H1 (cell line): ENCODE data around the gene PPFIA2. TPM values are rescaled to one million over a fixed set of nuclear protein-coding genes. Genes with fewer than 3 reads are reported as not detected.

ENCODE experiments used
- CTCF ChIA-PET: fragments of 300-600 bp; sonication (Branson Sonifier 250); formaldehyde crosslinking; loops from one replicate; lab custom pipeline; 2021; ENCODE audit not compliant: partially characterized antibody; lab: Charles Lee
- POLR2A ChIA-PET: fragments of 300-600 bp; sonication (Branson Sonifier 250); formaldehyde crosslinking; loops from one replicate; lab custom pipeline; 2021; ENCODE audit warnings: inconsistent platforms; ENCODE audit not compliant: partially characterized antibody; lab: Charles Lee
- DNase-seq, 2 experiments: peaks; one replicate each; pipeline versions ENCODE4 v3.0.0 to v3.0.0-alpha.2; 2010 to 2022; ENCODE audit warnings: low spot score in 2 of 2, low read depth in 1 of 2, mixed read lengths in 1 of 2
- FAIRE-seq: peaks from 2 replicates; lab custom pipeline; 2011; peaks lifted over from hg19 to GRCh38; lab: Jason Lieb, UNC
- H2AFZ ChIP-seq: 2 replicates; pipeline ENCODE4 v1.8.1; 2012; ENCODE audit warnings: low read length, inconsistent platforms
- H2AK5ac ChIP-seq: 2 replicates; pipeline ENCODE4 v1.6.1; 2013; ENCODE audit warnings: low read depth, low read length
- H2BK120ac ChIP-seq: replicated peaks from 2 replicates; pipeline ENCODE3; 2013; ENCODE audit warnings: low read depth, low read length, inconsistent platforms
- H2BK12ac ChIP-seq: 2 replicates; pipeline ENCODE4 v1.6.1; 2013; ENCODE audit warnings: low read depth, low read length
- H2BK15ac ChIP-seq: 2 replicates; pipeline ENCODE4 v1.6.1; 2013; ENCODE audit warnings: low read length
- H2BK20ac ChIP-seq: 2 replicates; pipeline ENCODE4 v1.6.1; 2013; ENCODE audit warnings: low read length
- H2BK5ac ChIP-seq: 2 replicates; pipeline ENCODE4 v1.6.1; 2013; ENCODE audit warnings: low read depth, low read length
- H3K14ac ChIP-seq: 2 replicates; pipeline ENCODE4 v1.6.1; 2013; ENCODE audit warnings: inconsistent platforms; ENCODE audit not compliant: insufficient read length
- H3K18ac ChIP-seq: 2 replicates; pipeline ENCODE4 v1.6.1; 2013; ENCODE audit warnings: low read length; ENCODE audit errors: extremely low read depth
- H3K23ac ChIP-seq: 2 replicates; pipeline ENCODE4 v1.6.1; 2013; ENCODE audit warnings: inconsistent platforms; ENCODE audit not compliant: insufficient read length
- H3K23me2 ChIP-seq: 2 replicates; pipeline ENCODE4 v1.6.1; 2013; ENCODE audit warnings: low read depth, low read length
- H3K27ac ChIP-seq: 2 replicates; pipeline ENCODE4 v1.6.1; 2011; ENCODE audit warnings: low read depth, low read length, inconsistent platforms
- H3K27me3 ChIP-seq, 4 experiments: replicated peaks in 1 of 4; 1 replicate in 1 of 4; 2 replicates in 3 of 4; pipeline versions ENCODE4 v1.6.1 to v1.8.1; 2011 to 2013; ENCODE audit warnings: low read length in 3 of 4, mild to moderate bottlenecking in 3 of 4, inconsistent platforms in 2 of 4, mixed read lengths in 2 of 4, moderate library complexity in 1 of 4; ENCODE audit not compliant: control insufficient read depth in 3 of 4, insufficient read depth in 3 of 4; ENCODE audit errors: extremely low read depth in 1 of 4
- H3K36me3 ChIP-seq, 4 experiments: 2 replicates each; pipeline versions ENCODE4 v1.6.1 to v1.8.1; 2011 to 2013; ENCODE audit warnings: mild to moderate bottlenecking in 4 of 4, low read length in 3 of 4, moderate library complexity in 2 of 4, control low read depth in 1 of 4, inconsistent platforms in 1 of 4; ENCODE audit not compliant: insufficient read depth in 4 of 4, control insufficient read depth in 2 of 4
- H3K4ac ChIP-seq: replicated peaks from 2 replicates; pipeline ENCODE3; 2013; ENCODE audit warnings: low read length, low read depth, mixed read lengths, inconsistent platforms; ENCODE audit not compliant: insufficient read length
- H3K4me1 ChIP-seq, 4 experiments: replicated peaks in 1 of 4; 1 replicate in 1 of 4; 2 replicates in 3 of 4; pipeline versions ENCODE4 v1.6.1 to v1.8.1; 2011 to 2013; ENCODE audit warnings: low read length in 3 of 4, inconsistent platforms in 2 of 4, mixed read lengths in 1 of 4; ENCODE audit not compliant: insufficient read depth in 4 of 4, control insufficient read depth in 3 of 4
- H3K4me2 ChIP-seq, 2 experiments: 2 replicates each; pipeline versions ENCODE4 v1.6.1 to v1.8.1; 2011 to 2013; ENCODE audit warnings: low read depth in 2 of 2, low read length in 2 of 2, control low read depth in 1 of 2, inconsistent platforms in 1 of 2, mild to moderate bottlenecking in 1 of 2; ENCODE audit not compliant: insufficient read depth in 1 of 2
- H3K4me3 ChIP-seq, 4 experiments: fragments of 200-600, 300-600 bp in 1 of 4; sonication (generic), shearing (Covaris generic), sonication (Bioruptor Twin) in 1 of 4; 2 replicates each; pipeline versions ENCODE4 v1.5.1 to v1.8.1; 2011 to 2016; ENCODE audit warnings: low read length in 4 of 4, low read depth in 3 of 4, control low read depth in 2 of 4, inconsistent platforms in 2 of 4, mild to moderate bottlenecking in 2 of 4, mixed read lengths in 1 of 4, moderate library complexity in 1 of 4; ENCODE audit not compliant: insufficient read depth in 2 of 4; ENCODE audit errors: extremely low read depth in 1 of 4
- H3K56ac ChIP-seq: replicated peaks from 2 replicates; pipeline ENCODE3; 2013; ENCODE audit warnings: low read depth, mild to moderate bottlenecking, mixed read lengths, low read length, inconsistent platforms; ENCODE audit not compliant: insufficient read length
- H3K79me1 ChIP-seq: 2 replicates; pipeline ENCODE4 v1.6.1; 2013; ENCODE audit warnings: low read depth, low read length, control low read depth
- H3K79me2 ChIP-seq, 2 experiments: 2 replicates each; pipeline versions ENCODE4 v1.6.1 to v1.8.1; 2012 to 2013; ENCODE audit warnings: low read length in 2 of 2, mild to moderate bottlenecking in 2 of 2, inconsistent platforms in 1 of 2; ENCODE audit not compliant: insufficient read depth in 2 of 2, control insufficient read depth in 1 of 2
- H3K9ac ChIP-seq, 4 experiments: replicated peaks in 1 of 4; 1 replicate in 1 of 4; 2 replicates in 3 of 4; pipeline versions ENCODE4 v1.6.1 to v1.8.1; 2011 to 2013; ENCODE audit warnings: low read depth in 3 of 4, low read length in 3 of 4, control low read depth in 2 of 4, mild to moderate bottlenecking in 2 of 4, moderate library complexity in 2 of 4, inconsistent platforms in 1 of 4; ENCODE audit errors: extremely low read depth in 1 of 4
- H3K9me3 ChIP-seq, 2 experiments: 2 replicates each; pipeline versions ENCODE4 v1.6.1 to v1.8.1; 2012 to 2013; ENCODE audit warnings: mild to moderate bottlenecking in 2 of 2, moderate library complexity in 2 of 2, control low read depth in 1 of 2, inconsistent platforms in 1 of 2, low read depth in 1 of 2, low read length in 1 of 2, mixed read lengths in 1 of 2; ENCODE audit not compliant: insufficient read depth in 2 of 2
- H4K20me1 ChIP-seq, 2 experiments: replicated peaks in 1 of 2; 2 replicates each; pipeline versions ENCODE3 to v1.8.1; 2011 to 2013; ENCODE audit warnings: inconsistent platforms in 2 of 2, low read length in 2 of 2, mild to moderate bottlenecking in 1 of 2; ENCODE audit not compliant: insufficient read depth in 2 of 2, control insufficient read depth in 1 of 2
- H4K5ac ChIP-seq: 2 replicates; pipeline ENCODE4 v1.6.1; 2013; ENCODE audit warnings: low read length, low read depth, mixed read lengths, inconsistent platforms; ENCODE audit not compliant: insufficient read length
- H4K8ac ChIP-seq: 2 replicates; pipeline ENCODE4 v1.8.0; 2013; ENCODE audit warnings: mild to moderate bottlenecking, moderate library complexity, low read length, inconsistent platforms; ENCODE audit not compliant: insufficient read depth; ENCODE audit errors: extremely low read depth
- H4K91ac ChIP-seq: replicated peaks from 2 replicates; pipeline ENCODE3; 2013; ENCODE audit warnings: low read length, mixed read lengths, inconsistent platforms; ENCODE audit not compliant: insufficient read length
- CBX8 ChIP-seq: fragments of 300-800, 300-1000 bp; sonication (generic); IDR thresholded peaks from 2 replicates; pipeline ENCODE4 v1.7.1; 2016; ENCODE audit warnings: low read depth, low read length, borderline replicate concordance
- CHD1 ChIP-seq: IDR thresholded peaks from 2 replicates; pipeline ENCODE4 v1.6.1; 2012; ENCODE audit warnings: low read depth, low read length, improper control_type of control experiment
- EZH2 ChIP-seq: fragments of 200-600 bp; sonication (generic); IDR thresholded peaks from 2 replicates; pipeline ENCODE4 v1.7.1; 2012; ENCODE audit warnings: low read depth, mild to moderate bottlenecking, moderate library complexity, low read length, inconsistent platforms; ENCODE audit not compliant: severe bottlenecking
- WGBS, 2 experiments: shearing (Covaris generic) in 1 of 2; methylation state at CpG; one replicate each; pipeline versions ENCODE4 v1.1.6 to v1.1.7; 2013 to 2015; ENCODE audit warnings: low lambda C conversion rate in 2 of 2, mixed read lengths in 2 of 2, inconsistent platforms in 1 of 2, low coverage in 1 of 2, missing lambda C conversion rate in 1 of 2; ENCODE audit not compliant: insufficient replicate concordance in 2 of 2, insufficient coverage in 1 of 2, insufficient read length in 1 of 2; ENCODE audit errors: extremely low coverage in 1 of 2, missing lambda C conversion rate in 1 of 2; 5-methylcytosine and 5-hydroxymethylcytosine counted together
- polyA plus RNA-seq, 7 experiments: library from polyadenylated mRNA; depleted of rRNA in 3 of 7; stranded (reverse) in 5 of 7; unstranded in 2 of 7; fragments of >200 nt in 5 of 7; fragments of 200-250 nt in 2 of 7; gene quantifications; 1 replicate in 5 of 7; 2 replicates in 1 of 7; 4 replicates in 1 of 7; pipeline versions ENCODE4 v1.2.1 to v1.2.3, GENCODE V29; 2011 to 2013; ENCODE audit warnings: missing spikeins in 2 of 7, mixed read lengths in 2 of 7
- total RNA-seq: library from RNA; stranded (reverse); fragmentation: NEBNext Ultra II Directional; extraction: Animal tissue kit (Norgen Biotek cat#: 25700); gene quantifications from 2 replicates; pipeline ENCODE4 v1.2.1, GENCODE V29; 2021

PPFIA2 gene
- total and polyA plus RNA-seq, 2 of the 8 experiments (the other 6 are each of a cell fraction or from before 2014, with no cell fraction given), result 1.2 to 1.8 TPM

DNA sequence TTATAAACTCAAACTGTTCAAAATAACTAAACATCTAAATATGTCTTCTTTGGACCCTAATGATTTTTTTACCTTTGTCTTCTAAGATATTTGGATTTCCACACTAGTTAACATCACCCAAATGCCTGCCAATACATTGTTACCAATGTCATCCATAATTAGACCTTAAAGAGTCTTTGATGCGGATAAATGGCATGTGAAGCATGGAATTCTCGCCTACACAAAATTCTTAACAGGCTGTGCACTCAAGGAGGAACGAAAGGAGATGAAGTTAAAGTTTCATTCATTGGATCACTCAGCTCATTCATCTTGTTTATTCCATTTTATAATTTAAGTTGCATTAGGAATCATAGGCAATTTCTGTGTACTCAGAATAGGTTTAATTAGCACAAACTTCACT, 461.5 kb downstream of the PPFIA2 start:
- 90% methylated on average over 3 of the region's 3 CpGs; no CpG with 5 or more reads in 1 of the 2 experiments for WGBS, 2 experiments
- no peak overlapping the region for H3K14ac ChIP-seq
- ChIA-PET POLR2A (no interaction called here), CTCF (interaction anchor here (0.7 to 1.0 kb wide), 2 partner anchors 9 to 13 kb away, joined by 3 to 8 read pairs; no protein-coding TSS in a partner anchor)
- no peak overlapping the region for H4K8ac ChIP-seq
- no peaks in the 10 kb centered on the region for H3K27me3 ChIP-seq
- no peak overlapping the region for H2AFZ ChIP-seq
- no peak overlapping the region for H2AK5ac ChIP-seq
- no peak for FAIRE-seq
- no peak overlapping the region for H3K9ac ChIP-seq
- no peak overlapping the region for H3K4ac ChIP-seq
- no peaks in the 10 kb centered on the region for H3K23me2 ChIP-seq
- no peak overlapping the region for H3K27ac ChIP-seq
- no peak overlapping the region for H3K56ac ChIP-seq
- DNase-seq, result no peak
- H2BK120ac ChIP-seq, result no peak overlapping the region
- H4K91ac ChIP-seq, result no peak overlapping the region
- H2BK12ac ChIP-seq, result no peak overlapping the region
- no peaks in the 10 kb centered on the region for H3K36me3 ChIP-seq
- no peak overlapping the region for H3K23ac ChIP-seq
- no peaks in the 10 kb centered on the region for H3K79me1 ChIP-seq
- H4K20me1 ChIP-seq, result no peaks in the 10 kb centered on the region
- H3K18ac ChIP-seq, result no peak overlapping the region
- no peak overlapping the region for H2BK15ac ChIP-seq
- no peak overlapping the region for H2BK20ac ChIP-seq
- H3K79me2 ChIP-seq, result no peaks in the 10 kb centered on the region
- no peak overlapping the region for H2BK5ac ChIP-seq
- H3K4me2 ChIP-seq, result no peak overlapping the region
- H4K5ac ChIP-seq, result no peak overlapping the region
- H3K9me3 ChIP-seq, result no peaks in the 10 kb centered on the region
- no peak overlapping the region for H3K4me3 ChIP-seq
- no peaks in the 10 kb centered on the region for H3K4me1 ChIP-seq
- no peak for TF ChIP-seq CBX8
- no peak for TF ChIP-seq CHD1
- TF ChIP-seq EZH2, result no peak
